Omental fat pad (tissue), 4 donors: ENCODE measurements around the gene CTU2. TPM values are rescaled to one million over a fixed set of nuclear protein-coding genes. Genes with fewer than 3 reads are reported as not detected.

Experiments
- ATAC-seq: fragments of 150-250 bp; one replicate; pipeline ENCODE4 v1.9.1; 2016; ENCODE audit warnings: mild to moderate bottlenecking, moderate library complexity; ENCODE audit not compliant: low FRiP score
- DNase-seq: peaks from one replicate; pipeline ENCODE4 v3.0.0-alpha.2; 2019; ENCODE audit warnings: low spot score
- CTCF ChIP-seq, 3 donors: fragments of 450-650 bp; IDR thresholded peaks; one replicate each; pipeline ENCODE4 v1.5.1; 2016 to 2017; ENCODE audit warnings: antibody characterized with exemption in 3 of 3, mild to moderate bottlenecking in 3 of 3, moderate library complexity in 2 of 3
- total RNA-seq, 4 donors: library from RNA; depleted of rRNA; stranded (reverse); fragments of >200 nt; gene quantifications; one replicate each; pipeline ENCODE4 v1.1.0, GENCODE V29; 2016

Gene CTU2
- total RNA-seq, 4 donors from 2014 or later, result 6.8 to 23.7 (median 10.2) TPM

- TF ChIP-seq CTCF (IDR thresholded peaks at IDR 0.05), result no peak
- no peak for DNase-seq
- no peak for ATAC-seq
Measured at GRCh38 chr16:88672776-88673175, 33.5 kb upstream of the CTU2 start.

GRCh38 chr16:88673716-88674379 lies 32.5 kb upstream of the CTU2 start:
- ATAC-seq (no peak), DNase-seq (no peak)
- TF ChIP-seq CTCF (IDR thresholded peaks at IDR 0.05), result no peak

GRCh38 chr16:88676502-88677242 lies 29.6 kb upstream of the CTU2 start:
- ATAC-seq, result no peak
- no peak for TF ChIP-seq CTCF (IDR thresholded peaks at IDR 0.05)

GRCh38 chr16:88677721-88678120 lies 28.6 kb upstream of the CTU2 start:
- DNase-seq (no peak), ATAC-seq (no peak)
- TF ChIP-seq CTCF (IDR thresholded peaks at IDR 0.05), result no peak

More at GRCh38 chr16:88676502-88677242, 29.6 kb upstream of the CTU2 start:
- DNase-seq, result no peak

- no peak for TF ChIP-seq CTCF (IDR thresholded peaks at IDR 0.05)
- no peak for ATAC-seq
- DNase-seq, result no peak
Measured at GRCh38 chr16:88678224-88678979, 27.9 kb upstream of the CTU2 start.

GRCh38 chr16:88680554-88681083 lies 25.7 kb upstream of the CTU2 start:
- no peak for ATAC-seq

More at GRCh38 chr16:88680554-88681083, 25.7 kb upstream of the CTU2 start:
- TF ChIP-seq CTCF (IDR thresholded peaks at IDR 0.05), result no peak
- DNase-seq, result no peak
